ENCODE data around the gene TMEM98. TPM values are rescaled to one million over a fixed set of nuclear protein-coding genes. Genes with fewer than 3 reads are reported as not detected.

TMEM98 gene
- total and polyA plus RNA-seq, 2 of the 8 experiments (the other 6 are each of a cell fraction or from before 2014, with no cell fraction given): 86.1 to 232 TPM

- TF ChIP-seq CTCF (IDR thresholded peaks at IDR 0.05; ENCODE audit: control extremely low read depth in 1 of 3, insufficient read depth in 1 of 3, low read depth in 1 of 3, low read length in 3 of 3) (peak in 1 of 3 experiments; percentile 43; a peak in 2 of 4 replicates), TEAD4 (IDR thresholded peaks at IDR 0.05; ENCODE audit: low read depth, low read length) (no peak), BCL11A (IDR thresholded peaks at IDR 0.05; ENCODE audit: low read depth in 2 of 2, low read length in 2 of 2) (no peak), GTF2F1 (IDR thresholded peaks at IDR 0.05; ENCODE audit: borderline replicate concordance, low read depth, low read length) (no peak)
- H3K79me1 ChIP-seq (ENCODE audit: low read depth, low read length): no peaks in the 10 kb centered on the region
- H4K5ac ChIP-seq (ENCODE audit: insufficient read length, low read depth, low read length): no peak overlapping the region
- no peak overlapping the region for H3K23ac ChIP-seq (ENCODE audit: insufficient read length)
- no peaks in the 10 kb centered on the region for H3K23me2 ChIP-seq (ENCODE audit: low read depth, low read length)
- H2BK12ac ChIP-seq (ENCODE audit: low read depth, low read length): no peak overlapping the region
- 87% methylated on average over 8 of the region's 8 CpGs; no CpG with 5 or more reads in 1 of the 2 experiments for whole genome bisulfite sequencing, 2 experiments (ENCODE audit: extremely low coverage in 1 of 2, insufficient coverage in 1 of 2, insufficient read length in 1 of 2, insufficient replicate concordance in 2 of 2, low coverage in 1 of 2, low lambda C conversion rate in 2 of 2, missing lambda C conversion rate in 1 of 2)
- no peak overlapping the region for H3K27ac ChIP-seq (ENCODE audit: low read depth, low read length)
- no peak overlapping the region for H3K56ac ChIP-seq (replicated peaks; ENCODE audit: insufficient read length, low read depth, low read length)
- no peak overlapping the region for H3K4me2 ChIP-seq (ENCODE audit: insufficient read depth in 1 of 2, low read depth in 2 of 2, low read length in 2 of 2)
- ChIA-PET POLR2A (ENCODE audit: partially characterized antibody) (interaction anchor here (1.0 to 1.2 kb wide), 2 partner anchors 15 to 65 kb away, joined by 3 read pairs; no protein-coding TSS in a partner anchor), CTCF (ENCODE audit: partially characterized antibody) (interaction anchor here (0.6 to 5.2 kb wide), 30 partner anchors 8 to 582 kb away, joined by 3 to 61 read pairs (median 5); partner anchors contain the start of genes SPACA3 and TMEM98)
- no peak overlapping the region for H3K9ac ChIP-seq (replicated peaks in 1 of 4; ENCODE audit: extremely low read depth in 1 of 4, low read depth in 3 of 4, low read length in 3 of 4)
- no peak for FAIRE-seq
- H2BK120ac ChIP-seq (replicated peaks; ENCODE audit: low read depth, low read length): no peak overlapping the region
- H4K8ac ChIP-seq (ENCODE audit: extremely low read depth, insufficient read depth, low read length): no peak overlapping the region
- no peak for DNase-seq (ENCODE audit: low read depth in 1 of 2, low spot score in 2 of 2)
- no peak overlapping the region for H4K91ac ChIP-seq (replicated peaks; ENCODE audit: insufficient read length, low read length)
- no peak overlapping the region for H3K4ac ChIP-seq (replicated peaks; ENCODE audit: insufficient read length, low read depth, low read length)
- no peak overlapping the region for H2AFZ ChIP-seq (ENCODE audit: low read length)
- H3K36me3 ChIP-seq (ENCODE audit: control insufficient read depth in 2 of 4, insufficient read depth in 4 of 4, low read length in 3 of 4): peaks cover 5 to 21% (median 14%) of the 10 kb centered on the region in 4 experiments; a peak in 6 of 8 replicates
- H3K18ac ChIP-seq (ENCODE audit: extremely low read depth, low read length): no peak overlapping the region
- H3K4me3 ChIP-seq (ENCODE audit: extremely low read depth in 1 of 4, insufficient read depth in 2 of 4, low read depth in 3 of 4, low read length in 4 of 4): no peak overlapping the region
- no peak overlapping the region for H2BK15ac ChIP-seq (ENCODE audit: low read length)
- H2AK5ac ChIP-seq (ENCODE audit: low read depth, low read length): no peak overlapping the region
- no peaks in the 10 kb centered on the region for H3K79me2 ChIP-seq (ENCODE audit: control insufficient read depth in 1 of 2, insufficient read depth in 2 of 2, low read length in 2 of 2)
- H3K4me1 ChIP-seq (replicated peaks in 1 of 4; ENCODE audit: control insufficient read depth in 3 of 4, insufficient read depth in 4 of 4, low read length in 3 of 4): peaks cover 2 to 6% (median 4%) of the 10 kb centered on the region in 4 experiments; a peak in 6 of 7 replicates
- H4K20me1 ChIP-seq (replicated peaks in 1 of 2; ENCODE audit: control insufficient read depth in 1 of 2, insufficient read depth in 2 of 2, low read length in 2 of 2): peaks cover 0 to 2% of the 10 kb centered on the region in 2 experiments
- H3K27me3 ChIP-seq (replicated peaks in 1 of 4; ENCODE audit: control insufficient read depth in 3 of 4, extremely low read depth in 1 of 4, insufficient read depth in 3 of 4, low read length in 3 of 4): no peaks in the 10 kb centered on the region
- H3K14ac ChIP-seq (ENCODE audit: insufficient read length): no peak overlapping the region
- H3K9me3 ChIP-seq (ENCODE audit: insufficient read depth in 2 of 2, low read depth in 1 of 2, low read length in 1 of 2): no peaks in the 10 kb centered on the region
- no peak overlapping the region for H2BK5ac ChIP-seq (ENCODE audit: low read depth, low read length)
- H2BK20ac ChIP-seq (ENCODE audit: low read length): no peak overlapping the region
These were observed 13.6 kb downstream of the TMEM98 start for GRCh38 chr17:32941419-32942032.
